IPS DF 6.9 (cell line): ENCODE measurements around the gene PUS1.

Source experiments
- DNase-seq: peaks from one replicate; pipeline ENCODE4 v3.0.0-alpha.2; 2013; ENCODE audit warnings: low read depth, low spot score
- H3K27ac ChIP-seq: one replicate; pipeline ENCODE4 v1.5.1; 2013; ENCODE audit warnings: low read length, control low read depth
- H3K27me3 ChIP-seq: 2 replicates; pipeline ENCODE4 v1.6.1; 2013; ENCODE audit warnings: mild to moderate bottlenecking, low read length; ENCODE audit not compliant: control insufficient read depth, insufficient read depth
- H3K36me3 ChIP-seq: 2 replicates; pipeline ENCODE4 v1.6.1; 2013; ENCODE audit warnings: low read length; ENCODE audit not compliant: control insufficient read depth, insufficient read depth
- H3K4me1 ChIP-seq: 2 replicates; pipeline ENCODE4 v1.6.1; 2013; ENCODE audit warnings: low read length; ENCODE audit not compliant: control insufficient read depth, insufficient read depth
- H3K4me3 ChIP-seq: 2 replicates; pipeline ENCODE4 v1.5.1; 2013; ENCODE audit warnings: mild to moderate bottlenecking, low read length
- H3K9me3 ChIP-seq: 2 replicates; pipeline ENCODE4 v1.6.1; 2013; ENCODE audit warnings: low read length, inconsistent platforms; ENCODE audit not compliant: control insufficient read depth, insufficient read depth
- WGBS: extraction: QIAGEN DNeasy Blood & Tissue Kit; methylation state at CpG from one replicate; pipeline ENCODE4 v1.1.7; 2013; ENCODE audit warnings: mixed read lengths, missing lambda C conversion rate; ENCODE audit not compliant: insufficient read length, insufficient coverage; 5-methylcytosine and 5-hydroxymethylcytosine counted together

The PUS1 gene

GRCh38 chr12:131927110-131928079, 1.7 kb upstream of the PUS1 start:
- H3K9me3 ChIP-seq: no peaks in the 10 kb centered on the region
- H3K4me1 ChIP-seq: no peaks in the 10 kb centered on the region
- no peak for DNase-seq
- no peak overlapping the region for H3K27ac ChIP-seq
- no peak overlapping the region for H3K4me3 ChIP-seq
- WGBS: no CpG with 5 or more reads among the region's 24 CpGs
- peaks cover 8% of the 10 kb centered on the region for H3K36me3 ChIP-seq
- no peaks in the 10 kb centered on the region for H3K27me3 ChIP-seq

DNA sequence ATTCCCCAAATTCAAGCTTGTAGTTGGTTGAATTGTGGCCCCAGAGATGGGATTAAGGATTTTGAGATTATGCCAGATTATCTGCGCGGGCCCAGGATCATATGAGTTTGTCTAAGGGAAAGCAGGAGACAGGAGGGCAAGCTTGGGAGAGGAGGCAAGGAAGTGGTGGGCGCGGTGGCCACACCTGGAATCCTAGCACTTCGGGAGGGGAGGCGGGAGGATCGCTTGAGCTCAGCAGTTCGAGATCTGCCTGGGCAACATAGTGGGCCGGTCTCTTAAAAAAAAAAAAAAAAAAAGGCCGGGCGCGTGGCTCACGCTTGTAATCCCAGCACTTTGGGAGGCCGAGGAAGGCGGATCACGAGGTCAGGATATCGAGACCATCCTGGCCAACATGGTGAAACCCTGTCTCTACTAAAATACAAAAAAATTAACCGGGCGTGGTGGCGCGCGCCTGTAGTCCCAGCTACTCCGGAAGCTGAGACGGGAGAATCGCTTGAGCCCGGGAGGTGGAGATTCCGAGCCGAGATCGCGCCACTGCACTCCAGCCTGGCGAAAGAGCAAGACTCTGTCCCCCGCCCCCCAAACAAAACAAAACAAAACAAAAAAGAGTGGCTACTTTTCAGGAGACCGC, 881 bp upstream of the PUS1 start:
- H3K36me3 ChIP-seq: peaks cover 15% of the 10 kb centered on the region
- no peaks in the 10 kb centered on the region for H3K4me1 ChIP-seq
- DNase-seq: no peak
- H3K27me3 ChIP-seq: no peaks in the 10 kb centered on the region
- H3K4me3 ChIP-seq: peak overlapping the region; percentile 49; the same call in 1 of the 2 replicates
- H3K9me3 ChIP-seq: no peaks in the 10 kb centered on the region
- H3K27ac ChIP-seq: no peak overlapping the region
- WGBS: no CpG with 5 or more reads among the region's 33 CpGs

DNA sequence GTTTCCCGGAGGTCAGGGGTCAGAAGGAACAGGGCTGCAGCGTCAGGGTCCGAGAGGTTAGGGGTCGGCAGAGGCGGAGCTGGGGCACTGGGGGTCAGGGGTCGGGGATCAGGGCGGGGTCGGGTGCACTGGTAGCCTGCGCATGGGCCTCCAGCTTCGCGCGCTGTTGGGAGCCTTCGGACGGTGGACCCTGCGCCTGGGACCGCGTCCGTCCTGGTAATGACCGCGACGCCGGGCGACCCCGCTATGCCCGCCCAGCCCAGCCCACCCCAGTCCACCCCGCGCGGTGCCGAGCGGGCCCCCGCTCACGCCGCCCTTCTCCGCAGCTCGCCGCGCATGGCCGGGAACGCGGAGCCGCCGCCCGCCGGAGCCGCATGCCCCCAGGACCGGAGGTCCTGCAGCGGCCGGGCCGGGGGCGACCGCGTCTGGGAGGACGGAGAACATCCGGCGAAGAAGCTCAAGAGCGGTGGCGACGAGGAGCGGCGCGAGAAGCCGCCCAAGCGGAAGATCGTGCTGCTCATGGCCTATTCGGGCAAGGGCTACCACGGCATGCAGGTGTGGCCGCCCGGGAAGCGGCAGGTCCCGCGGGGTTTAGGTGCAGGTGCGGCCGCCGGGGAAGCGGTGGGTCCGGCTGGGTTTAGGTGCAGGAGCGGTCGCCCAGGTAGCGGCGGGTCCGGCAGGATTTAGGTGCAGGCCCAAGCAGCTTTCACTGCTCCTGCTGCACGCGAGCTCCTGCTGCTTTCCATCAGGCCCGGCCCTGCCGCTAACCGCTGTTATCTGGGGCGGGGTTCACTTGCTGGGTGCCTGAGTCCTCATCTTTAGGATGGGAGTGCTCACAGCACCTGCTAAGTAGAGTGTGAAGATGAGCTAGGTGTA, 743 bp downstream of the PUS1 start:
- H3K4me1 ChIP-seq: no peaks in the 10 kb centered on the region
- peaks cover 29% of the 10 kb centered on the region for H3K36me3 ChIP-seq
- no peaks in the 10 kb centered on the region for H3K9me3 ChIP-seq
- peak overlapping the region; percentile 95 for H3K4me3 ChIP-seq
- H3K27ac ChIP-seq: no peak overlapping the region
- WGBS: no CpG with 5 or more reads among the region's 87 CpGs
- no peaks in the 10 kb centered on the region for H3K27me3 ChIP-seq
- no peak for DNase-seq

DNA sequence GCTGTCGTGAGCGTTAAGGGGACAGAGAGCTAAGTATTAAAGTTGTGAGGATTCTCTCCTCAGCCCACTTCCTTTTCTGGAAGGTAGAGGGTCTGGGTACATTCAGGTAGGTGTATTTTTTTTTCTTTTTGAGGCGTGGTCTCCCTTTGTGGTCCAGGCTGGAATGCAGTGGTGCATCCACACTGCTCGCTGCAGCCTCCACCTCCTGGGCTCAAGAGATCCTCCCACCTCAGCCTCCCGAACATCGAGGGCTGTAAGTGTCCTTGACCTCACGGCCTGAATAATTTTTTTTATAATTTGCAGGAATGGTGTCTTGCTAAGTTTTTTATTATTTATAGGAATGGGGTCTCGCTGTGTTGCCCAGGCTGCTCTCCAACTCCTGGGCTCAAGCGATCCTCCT, 1.4 kb downstream of the PUS1 start:
- H3K27me3 ChIP-seq: no peaks in the 10 kb centered on the region
- H3K4me1 ChIP-seq: no peaks in the 10 kb centered on the region
- no peak overlapping the region for H3K27ac ChIP-seq
- WGBS: no CpG with 5 or more reads among the region's 9 CpGs
- peak overlapping the region; percentile 95; the same call in 1 of the 2 replicates for H3K4me3 ChIP-seq
- H3K36me3 ChIP-seq: peaks cover 29% of the 10 kb centered on the region
- DNase-seq: no peak
- H3K9me3 ChIP-seq: no peaks in the 10 kb centered on the region

GRCh38 chr12:131933387-131933786, 4.3 kb downstream of the PUS1 start:
- Histone ChIP-seq H3K36me3 (peaks cover 29% of the 10 kb centered on the region), H3K4me3 (no peak overlapping the region), H3K4me1 (no peaks in the 10 kb centered on the region), H3K9me3 (no peaks in the 10 kb centered on the region), H3K27me3 (no peaks in the 10 kb centered on the region), H3K27ac (no peak overlapping the region)
- DNase-seq: no peak
- WGBS: no CpG with 5 or more reads among the region's 8 CpGs

DNA sequence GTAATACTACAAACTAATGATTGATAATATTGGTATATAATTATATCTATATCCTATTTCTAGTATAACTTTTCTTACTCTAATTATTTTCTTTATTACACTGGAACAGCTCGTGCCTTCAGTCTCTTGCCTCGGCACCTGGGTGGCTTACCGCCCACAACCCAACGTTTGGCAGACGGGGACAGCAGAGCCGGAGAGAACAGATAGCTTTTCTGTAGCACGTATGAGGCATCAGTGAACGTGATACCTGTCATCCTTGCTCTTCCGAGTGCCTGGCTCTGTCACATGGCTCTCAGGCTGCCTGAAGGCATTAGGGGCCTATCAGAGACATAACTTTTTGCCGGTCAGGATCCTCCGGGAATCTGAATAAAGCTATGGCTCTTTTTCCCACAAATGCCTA, 5.5 kb downstream of the PUS1 start:
- H3K27me3 ChIP-seq: no peaks in the 10 kb centered on the region
- DNase-seq: no peak
- no peak overlapping the region for H3K4me3 ChIP-seq
- H3K9me3 ChIP-seq: no peaks in the 10 kb centered on the region
- H3K36me3 ChIP-seq: peaks cover 36% of the 10 kb centered on the region
- no peaks in the 10 kb centered on the region for H3K4me1 ChIP-seq
- no CpG with 5 or more reads among the region's 11 CpGs for WGBS
- no peak overlapping the region for H3K27ac ChIP-seq

DNA sequence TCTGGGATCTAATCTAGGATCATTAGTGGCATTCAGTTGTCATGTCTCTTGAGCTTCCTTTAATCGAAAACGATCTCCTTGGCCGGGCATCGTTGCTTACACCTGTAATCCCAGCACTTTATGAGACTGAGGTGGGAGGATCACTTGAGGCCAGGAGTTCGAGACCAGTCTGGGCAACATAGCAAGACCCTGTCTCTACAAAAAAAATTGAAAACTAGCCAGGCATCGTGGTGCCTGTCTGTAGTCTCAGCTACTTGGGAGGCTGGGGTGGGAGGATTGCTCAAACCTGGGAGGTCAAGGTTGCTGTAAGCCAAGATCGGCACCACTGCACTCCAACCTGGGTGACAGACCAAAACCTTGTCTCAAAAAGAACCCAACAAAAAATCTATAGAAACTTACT, 9.0 kb downstream of the PUS1 start:
- no peak for DNase-seq
- WGBS: no CpG with 5 or more reads among the region's 7 CpGs
- Histone ChIP-seq H3K4me3 (no peak overlapping the region), H3K27ac (no peak overlapping the region), H3K27me3 (no peaks in the 10 kb centered on the region), H3K4me1 (no peaks in the 10 kb centered on the region), H3K9me3 (no peaks in the 10 kb centered on the region), H3K36me3 (peaks cover 38% of the 10 kb centered on the region)

DNA sequence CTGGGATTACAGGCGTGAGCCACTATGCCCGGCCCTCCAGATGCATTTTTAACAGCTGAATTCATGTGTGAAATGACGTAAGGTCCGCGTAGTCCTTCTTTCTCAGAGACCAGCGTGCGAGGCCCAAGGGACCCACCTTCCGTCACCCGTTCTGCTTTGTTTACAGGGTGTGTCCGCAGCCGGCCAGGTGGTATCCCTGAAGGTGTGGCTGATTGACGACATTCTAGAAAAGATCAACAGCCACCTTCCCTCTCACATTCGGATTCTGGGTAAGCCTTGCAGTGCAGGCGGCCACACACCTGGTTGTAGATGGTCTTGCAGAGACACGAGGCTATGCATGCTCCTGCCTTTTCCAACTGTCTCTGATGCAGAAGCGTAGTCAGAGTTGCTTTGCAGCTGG, 9.9 kb downstream of the PUS1 start:
- Histone ChIP-seq H3K27ac (no peak overlapping the region), H3K9me3 (no peaks in the 10 kb centered on the region), H3K4me1 (no peaks in the 10 kb centered on the region), H3K36me3 (peaks cover 32% of the 10 kb centered on the region), H3K27me3 (no peaks in the 10 kb centered on the region), H3K4me3 (no peak overlapping the region)
- WGBS: no CpG with 5 or more reads among the region's 16 CpGs
- no peak for DNase-seq

GRCh38 chr12:131940141-131940547, 11.1 kb downstream of the PUS1 start:
- H3K27ac ChIP-seq: no peak overlapping the region
- no CpG with 5 or more reads among the region's 8 CpGs for WGBS
- no peak for DNase-seq
- no peaks in the 10 kb centered on the region for H3K9me3 ChIP-seq
- no peaks in the 10 kb centered on the region for H3K27me3 ChIP-seq
- H3K36me3 ChIP-seq: peaks cover 30% of the 10 kb centered on the region
- no peaks in the 10 kb centered on the region for H3K4me1 ChIP-seq
- no peak overlapping the region for H3K4me3 ChIP-seq
